ENCODE results near the gene PROC.

The PROC gene

DNA sequence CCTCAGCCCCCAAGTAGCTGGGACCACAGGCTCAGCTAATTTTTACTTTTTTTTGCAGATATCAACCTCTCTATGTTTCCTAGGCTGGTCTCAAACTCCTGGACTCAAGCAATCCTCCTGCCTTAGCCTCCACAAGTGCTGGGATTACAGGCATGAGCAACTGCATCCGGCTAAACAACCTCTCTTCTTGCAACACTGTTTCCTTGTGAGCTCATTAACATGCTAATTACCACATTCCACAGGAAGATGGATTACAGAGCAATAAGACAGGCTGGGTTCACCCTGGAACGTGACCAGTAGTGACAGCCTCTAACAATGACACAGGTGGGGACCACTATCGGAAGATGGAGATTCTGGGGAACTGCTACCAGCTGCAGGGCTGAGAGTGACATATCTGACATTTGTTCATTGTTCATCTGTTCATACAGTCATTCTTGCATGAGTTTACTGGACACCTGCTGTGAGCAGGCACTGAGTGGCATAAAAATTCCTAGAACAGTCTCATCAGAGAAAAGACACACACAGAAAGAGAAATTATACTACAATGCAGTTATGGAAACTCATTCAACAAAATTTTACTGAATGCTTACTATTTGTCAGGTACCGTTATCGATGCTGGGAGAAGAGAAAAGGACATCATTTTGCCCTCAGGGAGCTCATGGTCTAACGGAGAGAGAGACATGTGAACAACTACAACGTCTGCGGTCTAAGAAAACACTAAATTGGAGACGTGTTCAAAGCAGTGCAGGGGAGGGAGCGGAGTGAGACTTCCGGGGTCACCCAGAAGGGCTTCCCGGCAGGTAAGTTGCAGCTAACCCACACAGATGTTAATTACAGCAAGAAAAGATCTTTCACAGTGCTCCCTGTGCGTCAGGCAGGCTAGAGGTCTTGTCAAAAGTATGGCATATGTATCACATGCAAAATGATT is 37.6 kb downstream of the PROC start:
- TF ChIP-seq, protein P1, sequence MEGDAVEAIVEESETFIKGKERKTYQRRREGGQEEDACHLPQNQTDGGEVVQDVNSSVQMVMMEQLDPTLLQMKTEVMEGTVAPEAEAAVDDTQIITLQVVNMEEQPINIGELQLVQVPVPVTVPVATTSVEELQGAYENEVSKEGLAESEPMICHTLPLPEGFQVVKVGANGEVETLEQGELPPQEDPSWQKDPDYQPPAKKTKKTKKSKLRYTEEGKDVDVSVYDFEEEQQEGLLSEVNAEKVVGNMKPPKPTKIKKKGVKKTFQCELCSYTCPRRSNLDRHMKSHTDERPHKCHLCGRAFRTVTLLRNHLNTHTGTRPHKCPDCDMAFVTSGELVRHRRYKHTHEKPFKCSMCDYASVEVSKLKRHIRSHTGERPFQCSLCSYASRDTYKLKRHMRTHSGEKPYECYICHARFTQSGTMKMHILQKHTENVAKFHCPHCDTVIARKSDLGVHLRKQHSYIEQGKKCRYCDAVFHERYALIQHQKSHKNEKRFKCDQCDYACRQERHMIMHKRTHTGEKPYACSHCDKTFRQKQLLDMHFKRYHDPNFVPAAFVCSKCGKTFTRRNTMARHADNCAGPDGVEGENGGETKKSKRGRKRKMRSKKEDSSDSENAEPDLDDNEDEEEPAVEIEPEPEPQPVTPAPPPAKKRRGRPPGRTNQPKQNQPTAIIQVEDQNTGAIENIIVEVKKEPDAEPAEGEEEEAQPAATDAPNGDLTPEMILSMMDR (IDR thresholded peaks at IDR 0.05) = no peak
- Mint-ChIP-seq H3K36me3 (ENCODE audit: low read depth) (peaks cover 9% of the 10 kb centered on the region), H3K27me3 (ENCODE audit: low read depth, poor library complexity) (peaks cover 4% of the 10 kb centered on the region), H3K4me3 (no peak overlapping the region), H3K9me3 (no peaks in the 10 kb centered on the region), H3K4me1 (peaks cover 33% of the 10 kb centered on the region), H3K27ac (peak overlapping the region; percentile 35)
- DNase-seq = no peak

DNA sequence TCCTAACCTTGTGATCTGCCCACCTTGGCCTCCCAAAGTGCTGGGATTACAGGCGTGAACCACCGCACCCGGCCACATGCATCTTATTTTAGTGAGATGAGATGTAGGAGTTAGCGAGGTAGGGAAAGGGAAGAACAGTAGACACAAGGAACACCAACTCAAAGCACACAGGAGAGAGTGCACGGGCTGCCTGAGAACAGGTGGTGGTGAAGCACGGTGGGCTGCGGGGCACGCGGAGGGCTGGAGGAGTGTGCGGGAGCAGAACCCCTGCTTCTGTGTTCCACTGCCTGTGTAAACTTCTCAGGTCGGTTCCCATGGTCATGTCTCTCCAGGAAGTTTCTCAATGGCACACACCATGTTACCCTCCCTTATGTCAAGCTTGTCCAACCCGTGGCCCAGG is 38.7 kb downstream of the PROC start:
- no peak overlapping the region for H3K4me3 Mint-ChIP-seq
- DNase-seq = no peak
- TF ChIP-seq, protein P1 (IDR thresholded peaks at IDR 0.05) = no peak
- H3K27me3 Mint-ChIP-seq (ENCODE audit: low read depth, poor library complexity) = peaks cover 4% of the 10 kb centered on the region
- H3K9me3 Mint-ChIP-seq = no peaks in the 10 kb centered on the region
- no peak overlapping the region for H3K27ac Mint-ChIP-seq
- H3K36me3 Mint-ChIP-seq (ENCODE audit: low read depth) = peaks cover 9% of the 10 kb centered on the region
- H3K4me1 Mint-ChIP-seq = peaks cover 29% of the 10 kb centered on the region

DNA sequence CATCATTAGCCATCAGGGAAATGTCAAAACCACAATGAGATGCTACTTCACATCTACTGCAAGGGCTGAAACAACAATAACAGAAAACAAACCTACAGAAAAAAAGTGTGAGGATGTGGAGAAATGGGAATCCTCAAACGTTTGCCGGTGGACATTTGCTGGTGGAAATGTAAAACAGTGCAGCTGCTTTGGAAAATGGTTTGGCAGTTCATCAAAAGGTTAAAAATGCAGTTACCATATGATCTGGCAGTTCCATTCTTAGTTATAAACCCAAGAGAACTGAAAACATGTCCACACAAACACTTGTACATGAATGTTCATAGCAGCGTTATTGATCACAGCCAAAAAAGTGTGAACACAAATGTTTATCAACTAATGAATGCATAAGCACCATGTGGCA is 44.2 kb downstream of the PROC start:
- TF ChIP-seq, protein P1 (IDR thresholded peaks at IDR 0.05) = no peak
- no peak for DNase-seq
- Mint-ChIP-seq H3K27ac (peak overlapping the region; percentile 46), H3K36me3 (ENCODE audit: low read depth) (no peaks in the 10 kb centered on the region), H3K27me3 (ENCODE audit: low read depth, poor library complexity) (no peaks in the 10 kb centered on the region), H3K4me3 (no peak overlapping the region), H3K4me1 (peaks cover 28% of the 10 kb centered on the region), H3K9me3 (no peaks in the 10 kb centered on the region)

DNA sequence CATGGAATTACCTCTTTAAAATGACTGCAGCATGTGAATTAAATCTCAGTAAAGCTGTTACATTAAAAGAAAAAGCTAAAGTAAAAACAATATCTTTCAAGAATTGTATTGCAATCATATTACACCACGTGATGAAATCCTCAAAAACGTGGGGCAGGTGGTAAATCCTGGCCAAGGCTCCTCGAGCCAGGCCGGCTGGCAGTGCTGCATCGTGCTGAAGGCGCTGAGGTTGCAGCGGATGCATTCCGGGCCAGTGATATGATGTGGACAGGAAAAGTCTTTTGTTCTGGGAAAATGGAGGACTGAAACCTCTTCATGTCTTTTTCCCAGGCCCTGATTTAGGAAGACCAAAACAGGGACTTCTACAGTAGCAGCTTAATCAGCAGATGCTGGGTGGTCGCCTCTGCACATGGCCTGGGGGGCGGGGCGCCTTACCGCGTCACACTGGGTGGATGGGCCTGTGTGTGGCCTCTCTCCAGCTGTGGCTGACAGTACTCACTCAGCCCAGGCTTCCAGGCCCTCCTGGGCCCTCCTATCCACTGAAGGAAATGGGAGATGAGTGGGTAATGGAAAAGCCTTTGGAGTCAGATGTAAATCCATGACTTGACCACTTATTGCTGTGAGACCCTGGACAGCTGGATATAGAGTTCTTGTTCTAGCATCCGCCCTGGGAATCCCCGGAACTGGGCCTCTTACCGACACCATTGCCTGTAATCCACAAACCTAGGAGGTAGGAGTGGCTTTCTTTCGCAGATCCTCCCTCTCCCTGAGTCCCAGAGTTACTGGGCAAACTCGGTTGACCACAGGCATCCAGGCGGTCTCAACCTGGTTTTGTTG is 45.1 kb downstream of the PROC start:
- Mint-ChIP-seq H3K27ac (peak overlapping the region; percentile 42), H3K27me3 (ENCODE audit: low read depth, poor library complexity) (no peaks in the 10 kb centered on the region), H3K36me3 (ENCODE audit: low read depth) (peaks cover 5% of the 10 kb centered on the region), H3K9me3 (no peaks in the 10 kb centered on the region), H3K4me3 (no peak overlapping the region), H3K4me1 (peaks cover 28% of the 10 kb centered on the region)
- TF ChIP-seq, protein P1 (IDR thresholded peaks at IDR 0.05) = no peak
- DNase-seq = peak; percentile 61

DNA sequence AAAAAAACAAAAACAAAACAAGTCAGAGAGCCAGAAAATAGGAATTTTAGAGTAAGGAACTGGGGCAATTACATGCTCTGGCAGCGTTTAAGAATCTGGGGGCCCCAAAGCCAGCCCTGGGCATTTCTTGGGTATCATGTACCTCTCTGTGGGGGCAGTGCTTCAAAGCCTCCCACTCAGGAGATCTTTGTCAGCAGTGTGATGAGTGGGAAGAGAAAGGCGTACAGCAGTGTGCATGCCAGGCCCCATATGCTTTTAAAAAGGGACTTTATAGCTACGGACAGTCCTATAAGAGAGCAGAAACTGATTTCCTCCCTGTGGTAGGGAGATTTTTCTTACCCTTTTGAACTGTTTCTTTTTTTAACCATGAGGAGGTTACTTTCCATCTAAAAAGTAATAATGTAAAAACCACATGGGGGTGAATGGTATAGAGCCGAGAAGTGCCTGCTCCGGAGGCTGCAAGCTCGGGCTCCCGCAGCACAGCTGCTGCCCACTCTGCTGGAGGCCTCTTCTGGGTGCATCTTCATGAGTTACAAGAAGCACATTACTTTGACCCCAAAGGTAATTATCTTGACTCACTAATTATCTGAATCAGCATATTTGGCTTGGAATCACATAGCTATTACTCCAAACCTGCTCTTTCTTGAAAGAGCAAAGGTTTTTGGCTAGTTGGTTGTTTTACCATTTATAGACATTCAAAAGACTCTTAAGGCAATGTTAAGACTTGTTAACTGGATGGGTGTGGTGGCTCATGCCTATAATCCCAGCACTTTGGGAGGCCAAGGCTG is 46.4 kb downstream of the PROC start:
- Mint-ChIP-seq H3K27ac (no peak overlapping the region), H3K9me3 (no peaks in the 10 kb centered on the region), H3K4me1 (peaks cover 28% of the 10 kb centered on the region), H3K4me3 (no peak overlapping the region), H3K27me3 (ENCODE audit: low read depth, poor library complexity) (no peaks in the 10 kb centered on the region), H3K36me3 (ENCODE audit: low read depth) (peaks cover 13% of the 10 kb centered on the region)
- DNase-seq = no peak
- TF ChIP-seq, protein P1 (IDR thresholded peaks at IDR 0.05) = no peak

All from nephron progenitor cell (in vitro differentiated cells).